ENCODE results near the gene HPS5. TPM values are rescaled to one million over a fixed set of nuclear protein-coding genes. Genes with fewer than 3 reads are reported as not detected.
"Not testable (repeated sequence)": the region's sequence is repeated elsewhere in the genome, so short reads cannot be mapped to it uniquely, and the experiment has no call there.

The HPS5 gene
- total RNA-seq, 1 donor from 2014 or later, result 35.2 TPM

DNA sequence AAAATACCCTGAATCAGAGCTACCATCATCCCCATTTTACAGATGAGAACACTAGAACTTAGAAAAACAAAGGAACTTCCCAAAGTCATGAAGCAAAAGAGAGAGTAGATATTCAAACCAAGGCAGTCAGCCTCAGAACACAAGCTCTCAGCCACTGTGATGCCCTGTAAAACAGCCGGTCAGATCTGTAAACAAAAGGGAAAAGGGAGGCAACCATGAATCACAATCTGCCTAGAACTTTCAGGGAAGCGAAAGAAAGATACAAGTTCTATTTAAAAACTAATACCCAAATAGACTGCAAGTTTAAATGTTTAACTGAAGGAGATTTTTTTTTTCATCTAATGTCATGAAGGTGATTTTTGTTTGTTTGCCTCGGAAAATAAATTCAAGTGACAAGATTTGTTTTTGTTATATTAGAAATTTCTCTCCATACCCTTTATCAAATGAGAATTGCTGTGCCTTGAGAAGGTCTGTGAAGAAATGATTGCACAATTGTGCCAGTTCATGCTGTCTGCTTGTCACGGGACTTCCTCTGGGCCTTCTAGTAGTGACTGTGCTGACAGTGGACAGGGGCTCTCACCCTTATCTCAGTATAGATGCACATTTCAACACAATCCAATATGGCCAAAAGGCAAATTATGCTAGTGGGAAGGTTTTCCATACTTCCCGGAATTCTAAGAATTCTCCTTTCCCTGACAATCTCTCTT lies 44.2 kb downstream of the HPS5 start:
- TF ChIP-seq, protein P1, sequence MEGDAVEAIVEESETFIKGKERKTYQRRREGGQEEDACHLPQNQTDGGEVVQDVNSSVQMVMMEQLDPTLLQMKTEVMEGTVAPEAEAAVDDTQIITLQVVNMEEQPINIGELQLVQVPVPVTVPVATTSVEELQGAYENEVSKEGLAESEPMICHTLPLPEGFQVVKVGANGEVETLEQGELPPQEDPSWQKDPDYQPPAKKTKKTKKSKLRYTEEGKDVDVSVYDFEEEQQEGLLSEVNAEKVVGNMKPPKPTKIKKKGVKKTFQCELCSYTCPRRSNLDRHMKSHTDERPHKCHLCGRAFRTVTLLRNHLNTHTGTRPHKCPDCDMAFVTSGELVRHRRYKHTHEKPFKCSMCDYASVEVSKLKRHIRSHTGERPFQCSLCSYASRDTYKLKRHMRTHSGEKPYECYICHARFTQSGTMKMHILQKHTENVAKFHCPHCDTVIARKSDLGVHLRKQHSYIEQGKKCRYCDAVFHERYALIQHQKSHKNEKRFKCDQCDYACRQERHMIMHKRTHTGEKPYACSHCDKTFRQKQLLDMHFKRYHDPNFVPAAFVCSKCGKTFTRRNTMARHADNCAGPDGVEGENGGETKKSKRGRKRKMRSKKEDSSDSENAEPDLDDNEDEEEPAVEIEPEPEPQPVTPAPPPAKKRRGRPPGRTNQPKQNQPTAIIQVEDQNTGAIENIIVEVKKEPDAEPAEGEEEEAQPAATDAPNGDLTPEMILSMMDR (IDR thresholded peaks at IDR 0.05), result no peak
- no peaks in the 10 kb centered on the region for H3K4me1 Mint-ChIP-seq (ENCODE audit: low read depth)
- no peak overlapping the region for H3K4me3 Mint-ChIP-seq (ENCODE audit: unreplicated experiment)
- no peaks in the 10 kb centered on the region for H3K27me3 Mint-ChIP-seq (ENCODE audit: low read depth)
- no peak for DNase-seq (ENCODE audit: low spot score)
- peaks cover 38% of the 10 kb centered on the region for H3K36me3 Mint-ChIP-seq (ENCODE audit: low read depth)
- no peaks in the 10 kb centered on the region for H3K9me3 Mint-ChIP-seq (ENCODE audit: low read depth)
- no peak overlapping the region for H3K27ac Mint-ChIP-seq (ENCODE audit: unreplicated experiment)

- Mint-ChIP-seq H3K4me3 (ENCODE audit: unreplicated experiment) (no peak overlapping the region), H3K9me3 (ENCODE audit: low read depth) (no peaks in the 10 kb centered on the region), H3K36me3 (ENCODE audit: low read depth) (peaks cover 8% of the 10 kb centered on the region), H3K4me1 (ENCODE audit: low read depth) (no peaks in the 10 kb centered on the region), H3K27ac (ENCODE audit: unreplicated experiment) (no peak overlapping the region), H3K27me3 (ENCODE audit: low read depth) (no peaks in the 10 kb centered on the region)
- no peak for DNase-seq (ENCODE audit: low spot score)
- TF ChIP-seq, protein P1 (IDR thresholded peaks at IDR 0.05), result no peak
These were observed 50.7 kb downstream of the HPS5 start for GRCh38 chr11:18271206-18271605.

GRCh38 chr11:18270102-18270501 lies 51.8 kb downstream of the HPS5 start:
- Mint-ChIP-seq H3K4me3 (ENCODE audit: unreplicated experiment) (no peak overlapping the region), H3K27me3 (ENCODE audit: low read depth) (no peaks in the 10 kb centered on the region), H3K36me3 (ENCODE audit: low read depth) (peaks cover 6% of the 10 kb centered on the region), H3K4me1 (ENCODE audit: low read depth) (no peaks in the 10 kb centered on the region), H3K27ac (ENCODE audit: unreplicated experiment) (no peak overlapping the region), H3K9me3 (ENCODE audit: low read depth) (no peaks in the 10 kb centered on the region)
- DNase-seq (ENCODE audit: low spot score), result no peak
- TF ChIP-seq, protein P1 (IDR thresholded peaks at IDR 0.05), result peak; percentile 37

- H3K9me3 Mint-ChIP-seq (ENCODE audit: low read depth); H3K27ac Mint-ChIP-seq (ENCODE audit: unreplicated experiment); H3K36me3 Mint-ChIP-seq (ENCODE audit: low read depth); H3K4me3 Mint-ChIP-seq (ENCODE audit: unreplicated experiment); DNase-seq (ENCODE audit: low spot score); H3K27me3 Mint-ChIP-seq (ENCODE audit: low read depth); H3K4me1 Mint-ChIP-seq (ENCODE audit: low read depth): not testable (repeated sequence)
These were observed 52.7 kb downstream of the HPS5 start for GRCh38 chr11:18269252-18269651.

DNA sequence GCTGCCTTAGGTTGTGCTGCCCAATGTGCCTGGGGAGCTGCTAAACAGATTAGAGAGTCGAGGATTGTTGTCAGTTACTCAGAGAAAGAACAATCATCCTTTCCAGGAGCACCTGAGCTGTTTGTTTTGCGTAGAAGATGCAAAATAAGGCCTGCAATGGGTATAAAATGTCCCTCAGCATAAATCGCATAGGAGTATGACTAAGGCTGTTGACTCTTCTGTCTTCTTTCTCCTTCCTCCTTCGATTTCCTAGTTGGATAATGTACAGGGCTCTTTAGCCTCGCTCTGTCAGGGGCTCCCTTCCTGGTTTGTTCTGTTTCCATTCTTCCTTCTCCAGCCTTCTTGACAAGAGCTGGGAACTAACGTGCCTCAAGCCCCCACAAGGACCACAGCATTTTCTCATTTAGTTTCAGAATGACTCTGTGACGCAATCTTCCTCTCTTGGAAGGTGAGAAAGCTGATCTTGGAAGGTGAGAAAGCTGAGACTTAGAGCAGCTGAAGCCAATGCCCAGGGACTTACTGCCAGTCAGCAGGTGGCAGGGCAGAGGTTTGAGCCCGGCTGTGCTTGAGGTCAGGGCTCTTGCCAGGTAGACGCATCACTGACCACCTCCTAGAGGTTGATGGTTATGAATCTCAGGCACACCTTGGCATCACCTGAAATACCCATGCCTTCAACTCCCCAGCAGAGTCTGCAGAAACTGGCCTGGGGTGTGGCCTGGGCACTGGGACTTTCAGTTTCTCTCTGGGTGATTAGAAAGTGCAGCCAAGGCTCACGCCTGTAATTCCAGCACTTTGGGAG lies 54.4 kb downstream of the HPS5 start:
- H3K4me3 Mint-ChIP-seq (ENCODE audit: unreplicated experiment); H3K36me3 Mint-ChIP-seq (ENCODE audit: low read depth); H3K27me3 Mint-ChIP-seq (ENCODE audit: low read depth); H3K27ac Mint-ChIP-seq (ENCODE audit: unreplicated experiment); DNase-seq (ENCODE audit: low spot score); H3K4me1 Mint-ChIP-seq (ENCODE audit: low read depth); H3K9me3 Mint-ChIP-seq (ENCODE audit: low read depth): not testable (repeated sequence)

DNA sequence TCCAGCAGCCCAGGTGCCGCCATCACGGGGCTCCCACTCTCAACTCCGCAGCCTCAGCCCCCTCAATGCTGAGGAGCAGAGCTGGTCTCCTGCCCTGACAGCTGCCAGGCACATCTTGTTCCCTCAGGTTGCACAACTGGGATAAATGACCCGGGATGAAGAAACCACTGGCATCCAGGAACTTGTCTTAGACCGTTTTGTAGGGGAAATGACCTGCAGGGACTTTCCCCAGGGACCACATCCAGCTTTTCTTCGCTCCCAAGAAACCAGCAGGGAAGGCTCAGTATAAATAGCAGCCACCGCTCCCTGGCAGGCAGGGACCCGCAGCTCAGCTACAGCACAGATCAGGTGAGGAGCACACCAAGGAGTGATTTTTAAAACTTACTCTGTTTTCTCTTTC lies 56.0 kb downstream of the HPS5 start, which contains the start of gene SAA1:
TSS of gene SAA1 (plus strand) at position 316 of the 400 bp plus-strand sequence. CDS start 624 bp downstream, outside the sequence.
- H3K9me3 Mint-ChIP-seq (ENCODE audit: low read depth), result no peaks in the 10 kb centered on the region
- no peak for DNase-seq (ENCODE audit: low spot score)
- no peaks in the 10 kb centered on the region for H3K36me3 Mint-ChIP-seq (ENCODE audit: low read depth)
- H3K27me3 Mint-ChIP-seq (ENCODE audit: low read depth), result no peaks in the 10 kb centered on the region
- TF ChIP-seq, protein P1 (IDR thresholded peaks at IDR 0.05), result no peak
- H3K4me1 Mint-ChIP-seq (ENCODE audit: low read depth), result no peaks in the 10 kb centered on the region
- no peak within 1 kb of the TSS for H3K27ac Mint-ChIP-seq (ENCODE audit: unreplicated experiment)
- no peak within 1 kb of the TSS for H3K4me3 Mint-ChIP-seq (ENCODE audit: unreplicated experiment)

All from chondrocyte (in vitro differentiated cells).